HG02884 (cell line): ENCODE measurements around the gene KLF15.

Experiments used
- ATAC-seq: cut with Tn5 transposase; IDR thresholded peaks from one replicate; pipeline ENCODE4 v1.9.1; 2021; ENCODE audit warnings: mild to moderate bottlenecking, moderate library complexity; ENCODE audit not compliant: unreplicated experiment

Gene KLF15

GRCh38 chr3:126357295-126358037 is at the start of gene KLF15:
Gene KLF15, minus strand, starts transcription at chr3:126357408. Its CDS starts 4,486 bp downstream, at chr3:126352922.
- peak; percentile 86 for ATAC-seq

- ATAC-seq, result no peak
Observed at GRCh38 chr3:126406389-126407296, 49.4 kb upstream of the KLF15 start.

GRCh38 chr3:126402666-126403302 is 45.6 kb upstream of the KLF15 start:
- no peak for ATAC-seq

- no peak for ATAC-seq
Observed at GRCh38 chr3:126402178-126402577, 45.0 kb upstream of the KLF15 start.

- no peak for ATAC-seq
Observed at GRCh38 chr3:126401611-126402160, 44.5 kb upstream of the KLF15 start.

GRCh38 chr3:126399756-126400155 is 42.5 kb upstream of the KLF15 start:
- no peak for ATAC-seq

GRCh38 chr3:126399351-126399735 is 42.1 kb upstream of the KLF15 start:
- ATAC-seq, result no peak

- ATAC-seq, result no peak
Observed at GRCh38 chr3:126398423-126399350, 41.5 kb upstream of the KLF15 start.

- ATAC-seq, result no peak
Observed at GRCh38 chr3:126397610-126398422, 40.6 kb upstream of the KLF15 start.

GRCh38 chr3:126396536-126396935 is 39.3 kb upstream of the KLF15 start:
- ATAC-seq, result no peak

GRCh38 chr3:126395846-126396513 is 38.8 kb upstream of the KLF15 start:
- ATAC-seq, result no peak

- ATAC-seq, result no peak
Observed at GRCh38 chr3:126394977-126395321, 37.7 kb upstream of the KLF15 start.

- ATAC-seq, result no peak
Observed at GRCh38 chr3:126394179-126394976, 37.2 kb upstream of the KLF15 start, which contains the start of gene CFAP100. Gene CFAP100, plus strand, starts transcription at chr3:126394909. Its CDS starts 1,092 bp downstream, at chr3:126396001.

- ATAC-seq, result no peak
Observed at GRCh38 chr3:126393563-126393962, 36.4 kb upstream of the KLF15 start.

GRCh38 chr3:126392246-126392645 is 35.0 kb upstream of the KLF15 start:
- no peak for ATAC-seq

GRCh38 chr3:126391631-126392030 is 34.4 kb upstream of the KLF15 start:
- no peak for ATAC-seq

- no peak for ATAC-seq
Observed at GRCh38 chr3:126390751-126391150, 33.5 kb upstream of the KLF15 start.

GRCh38 chr3:126390201-126390600 is 33.0 kb upstream of the KLF15 start:
- ATAC-seq, result no peak
